Keratinocyte (primary cell): ENCODE results near the gene GNB4.

Experiments used
- EZH2 ChIP-seq: IDR thresholded peaks from one replicate; pipeline ENCODE4 v1.6.1; 2012; ENCODE audit warnings: inconsistent platforms, mild to moderate bottlenecking, low read length, moderate library complexity
- TF ChIP-seq, protein P1 (sequence below), 3 experiments: IDR thresholded peaks in 1 of 3; conservative IDR thresholded peaks in 1 of 3; optimal IDR thresholded peaks in 1 of 3; 2 replicates in 2 of 3; 3 replicates in 1 of 3; pipeline versions ENCODE3 to v1.5.1; 2011; ENCODE audit warnings: low read length in 3 of 3, mild to moderate bottlenecking in 3 of 3, moderate library complexity in 2 of 3, control low read depth in 1 of 3, inconsistent platforms in 1 of 3; ENCODE audit not compliant: insufficient read depth in 2 of 3; ENCODE audit errors: extremely low read depth in 1 of 3

DNA sequence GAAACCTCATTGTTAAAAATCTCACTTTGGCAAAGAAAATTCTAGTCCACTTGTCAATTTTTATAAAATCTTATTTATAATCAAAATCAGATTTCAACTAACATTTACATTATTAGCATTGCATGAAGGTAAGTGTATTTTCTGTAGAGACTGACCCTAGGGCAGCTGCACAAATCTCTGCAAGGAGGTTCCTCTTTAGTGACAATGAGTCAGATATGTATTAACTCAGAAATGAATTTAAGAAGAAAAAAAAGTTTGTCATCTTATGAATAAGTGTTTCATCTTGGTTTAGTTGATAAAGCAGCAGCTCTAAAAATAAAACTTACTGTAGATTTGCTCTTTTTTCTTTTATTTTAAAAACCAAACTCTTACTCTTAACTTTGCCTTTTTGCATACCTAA lies 9.0 kb upstream of the GNB4 start:
- TF ChIP-seq, protein P1, sequence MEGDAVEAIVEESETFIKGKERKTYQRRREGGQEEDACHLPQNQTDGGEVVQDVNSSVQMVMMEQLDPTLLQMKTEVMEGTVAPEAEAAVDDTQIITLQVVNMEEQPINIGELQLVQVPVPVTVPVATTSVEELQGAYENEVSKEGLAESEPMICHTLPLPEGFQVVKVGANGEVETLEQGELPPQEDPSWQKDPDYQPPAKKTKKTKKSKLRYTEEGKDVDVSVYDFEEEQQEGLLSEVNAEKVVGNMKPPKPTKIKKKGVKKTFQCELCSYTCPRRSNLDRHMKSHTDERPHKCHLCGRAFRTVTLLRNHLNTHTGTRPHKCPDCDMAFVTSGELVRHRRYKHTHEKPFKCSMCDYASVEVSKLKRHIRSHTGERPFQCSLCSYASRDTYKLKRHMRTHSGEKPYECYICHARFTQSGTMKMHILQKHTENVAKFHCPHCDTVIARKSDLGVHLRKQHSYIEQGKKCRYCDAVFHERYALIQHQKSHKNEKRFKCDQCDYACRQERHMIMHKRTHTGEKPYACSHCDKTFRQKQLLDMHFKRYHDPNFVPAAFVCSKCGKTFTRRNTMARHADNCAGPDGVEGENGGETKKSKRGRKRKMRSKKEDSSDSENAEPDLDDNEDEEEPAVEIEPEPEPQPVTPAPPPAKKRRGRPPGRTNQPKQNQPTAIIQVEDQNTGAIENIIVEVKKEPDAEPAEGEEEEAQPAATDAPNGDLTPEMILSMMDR (optimal IDR thresholded peaks at IDR 0.05 in 1 of 3, IDR thresholded peaks at IDR 0.05 in 1 of 3, conservative IDR thresholded peaks at IDR 0.05 in 1 of 3; ENCODE audit: extremely low read depth in 1 of 3, insufficient read depth in 2 of 3, low read length in 3 of 3): no peak
- TF ChIP-seq EZH2: no peak
